NCI-H187 treated with DMSO at 0.1 percent for 48 hours (cell line): Measurements from ENCODE around the gene HRAS.

Experiments
- DNase-seq: peaks from one replicate; lab custom pipeline; 2025; lab: John Stamatoyannopoulos, UW

HRAS gene

DNA sequence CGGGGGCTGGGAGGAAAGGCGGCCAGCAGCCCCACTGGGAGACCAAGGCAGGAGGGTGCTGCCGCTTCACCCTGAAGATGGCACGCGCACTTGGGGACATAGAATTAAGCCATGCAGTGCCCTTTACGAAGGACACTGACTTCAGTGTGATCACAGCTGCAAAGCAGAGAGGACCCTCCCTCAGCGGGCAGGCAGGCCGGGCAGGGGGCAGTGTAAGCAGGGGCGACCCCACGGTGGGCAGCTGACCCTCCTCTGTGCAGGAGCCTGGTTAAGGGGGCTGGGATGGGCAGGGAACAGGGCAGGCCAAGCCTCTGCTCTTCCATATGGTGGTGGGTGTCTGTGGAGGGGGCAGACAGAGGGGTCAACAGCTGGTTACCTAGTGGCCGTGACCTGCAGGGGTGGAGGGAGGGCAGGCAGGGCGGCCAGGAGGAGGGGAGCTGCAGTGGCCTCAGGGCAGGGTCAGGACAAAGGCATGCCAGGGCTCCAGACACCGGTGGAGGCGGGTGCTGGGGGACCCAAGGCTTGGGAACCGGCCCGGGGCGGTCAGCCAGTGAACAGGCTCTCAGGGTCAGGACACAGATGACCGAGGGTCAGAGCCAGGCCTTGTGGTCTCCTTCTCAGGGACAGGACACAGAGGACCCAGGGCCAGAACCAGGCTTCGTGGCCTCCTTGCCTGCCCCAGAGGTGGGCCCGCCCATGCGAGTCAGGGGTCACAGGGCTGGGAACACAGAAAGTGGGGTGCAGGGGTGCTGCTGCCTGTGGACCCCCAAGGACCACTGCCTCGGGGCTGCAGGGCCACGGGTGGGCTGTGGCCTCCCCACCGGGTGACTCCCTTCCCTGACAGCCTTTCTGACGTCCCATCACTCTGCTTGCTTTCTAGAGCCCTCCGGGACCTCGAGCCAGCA is 18.0 kb upstream of the HRAS start:
- DNase-seq, result no peak

DNA sequence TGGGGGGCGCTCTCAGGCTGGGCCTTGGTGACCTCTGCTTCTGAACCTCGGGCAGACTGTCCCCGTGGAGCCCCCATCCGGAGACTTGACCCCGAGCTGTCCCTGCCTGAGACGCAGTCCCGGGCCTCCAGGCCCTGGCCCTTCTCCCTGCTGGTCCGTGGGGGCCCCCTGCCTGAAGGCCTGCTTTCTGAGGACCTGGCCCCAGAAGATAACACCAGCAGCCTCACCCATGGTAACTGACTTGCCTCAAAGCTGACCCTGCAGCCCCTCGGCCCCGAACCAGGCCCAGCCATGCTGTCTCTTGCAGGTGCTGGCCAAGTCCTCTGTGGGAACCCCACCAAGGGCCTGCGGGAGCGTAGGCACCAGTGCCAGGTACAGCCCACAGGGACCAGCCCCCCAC is 16.2 kb upstream of the HRAS start:
- no peak for DNase-seq

DNA sequence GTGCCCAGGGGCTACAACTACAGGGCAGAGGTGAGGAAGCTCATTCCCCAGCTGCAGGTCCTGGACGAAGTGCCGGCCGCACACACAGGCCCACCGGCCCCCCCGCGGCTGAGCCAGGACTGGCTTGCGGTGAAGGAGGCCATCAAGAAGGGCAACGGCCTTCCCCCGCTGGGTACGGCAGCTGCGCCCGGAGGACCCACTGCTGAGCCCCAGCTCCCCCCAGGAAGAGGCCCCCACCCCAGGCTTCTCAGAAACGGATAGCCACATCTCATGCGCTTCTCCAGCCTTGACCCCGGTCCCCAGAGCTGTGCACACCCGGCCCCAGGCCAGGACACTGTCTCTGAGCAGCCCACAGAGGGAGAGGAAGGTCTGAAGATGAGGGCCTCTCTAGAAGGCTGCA is 15.8 kb upstream of the HRAS start:
- no peak for DNase-seq

DNA sequence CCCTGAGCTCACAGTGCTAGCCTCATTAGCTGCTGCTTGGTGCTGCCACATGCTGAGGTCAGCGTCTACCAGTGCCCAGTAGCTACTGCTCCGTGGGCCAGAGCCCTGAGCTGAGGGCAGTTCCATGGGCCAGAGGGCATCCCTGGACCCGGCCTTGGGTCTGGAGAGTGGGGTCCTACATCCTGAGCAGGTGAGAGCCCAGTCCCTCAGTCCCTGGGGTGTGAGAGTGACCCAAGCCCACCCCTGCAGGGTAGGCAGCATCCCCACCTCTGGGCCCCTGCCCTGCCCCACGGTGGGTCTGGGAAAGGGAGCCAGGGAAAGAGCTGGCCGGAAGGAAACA is 15.3 kb upstream of the HRAS start:
- DNase-seq, result no peak

DNA sequence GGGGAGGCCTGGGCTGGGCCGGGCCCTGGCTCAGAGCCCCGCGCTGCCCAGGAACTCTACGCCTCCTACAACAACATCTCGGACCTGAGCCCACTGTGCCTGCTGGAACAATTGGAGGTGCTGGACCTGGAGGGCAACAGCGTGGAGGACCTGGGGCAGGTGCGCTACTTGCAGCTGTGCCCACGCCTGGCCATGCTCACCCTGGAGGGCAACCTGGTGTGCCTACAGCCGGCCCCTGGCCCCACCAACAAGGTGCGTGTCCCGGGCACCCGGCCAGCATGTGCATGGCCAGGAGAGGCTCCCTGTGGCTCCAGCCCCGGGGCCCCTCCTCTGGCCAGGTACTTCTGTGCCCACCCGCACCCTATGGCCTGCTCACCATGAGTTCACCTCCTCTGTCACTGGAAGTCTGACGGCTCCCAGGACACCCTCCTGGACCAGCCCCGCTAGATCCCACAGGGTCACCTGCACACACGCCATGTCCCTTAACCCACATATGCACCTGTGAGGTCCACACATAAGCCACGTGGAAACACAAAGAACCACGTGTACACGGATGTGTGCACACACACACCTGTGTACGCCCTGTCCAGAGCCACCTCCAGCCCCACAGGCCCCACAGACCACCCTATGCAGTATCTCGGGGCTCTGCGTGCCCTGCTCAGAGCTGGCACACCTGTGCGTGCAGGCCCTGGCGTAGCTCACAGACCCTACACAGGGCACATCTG is 14.8 kb upstream of the HRAS start:
- DNase-seq, result no peak

DNA sequence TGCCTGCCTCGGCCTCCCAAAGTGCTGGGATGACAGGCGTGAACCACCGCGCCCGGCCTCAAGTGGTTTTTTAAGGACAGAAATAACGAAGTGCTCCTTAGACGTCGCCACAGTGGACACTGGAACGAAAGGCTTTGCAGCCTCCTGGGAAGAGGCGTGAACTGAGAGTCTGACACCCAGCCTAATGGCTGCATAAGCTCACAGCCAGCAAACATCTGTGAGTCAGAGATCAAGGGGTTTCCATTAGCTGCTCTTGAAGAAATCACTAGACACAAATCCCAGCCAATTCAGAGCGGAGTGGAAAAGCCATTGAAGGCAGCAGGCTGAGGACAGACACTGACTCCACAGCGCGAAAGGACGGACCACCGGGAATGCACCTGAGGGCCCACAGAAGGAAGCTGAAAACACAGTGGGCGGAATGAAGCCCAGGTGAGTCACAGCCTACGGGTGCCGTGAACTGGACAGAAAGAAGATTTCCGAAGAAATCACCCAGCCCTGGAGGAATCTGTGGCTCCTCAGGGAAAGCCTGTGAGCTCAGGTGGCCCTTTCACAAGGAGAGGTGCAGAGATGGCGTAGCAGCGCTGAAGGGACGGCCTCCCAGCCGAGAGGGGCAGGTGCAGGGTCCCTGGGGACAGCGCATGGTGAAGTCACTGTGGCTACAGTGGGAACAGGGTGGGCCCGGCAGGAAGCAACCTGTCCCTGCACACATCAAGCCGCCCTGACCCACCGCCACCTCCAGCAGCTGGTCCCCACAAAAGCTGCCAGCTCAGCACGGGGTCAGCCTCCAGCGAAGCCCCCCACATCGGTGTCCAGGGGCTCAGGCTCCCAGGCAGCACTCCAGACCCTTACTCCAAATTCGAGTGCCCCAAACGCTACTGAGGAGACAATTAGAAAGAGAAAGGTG is 13.6 kb upstream of the HRAS start:
- no peak for DNase-seq

DNA sequence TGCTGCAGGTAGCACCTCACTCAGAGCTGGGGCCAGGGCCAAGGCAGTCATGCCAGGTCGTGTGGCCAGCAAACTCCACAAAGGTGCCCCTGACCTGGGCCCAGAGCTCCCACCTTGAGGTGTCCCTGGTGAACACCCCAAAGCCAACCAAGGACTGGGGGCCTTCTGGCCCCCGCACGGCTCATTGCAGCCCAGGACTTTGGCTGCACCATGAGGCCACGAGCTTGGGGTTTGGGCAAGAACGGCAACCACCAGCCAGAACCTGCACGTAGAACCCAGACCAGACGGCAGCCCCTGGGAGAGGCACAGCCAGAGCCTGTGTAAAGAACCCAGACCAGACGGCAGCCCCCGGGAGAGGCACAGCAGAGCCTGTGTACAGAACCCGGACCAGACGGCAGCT is 9.8 kb upstream of the HRAS start:
- no peak for DNase-seq

DNA sequence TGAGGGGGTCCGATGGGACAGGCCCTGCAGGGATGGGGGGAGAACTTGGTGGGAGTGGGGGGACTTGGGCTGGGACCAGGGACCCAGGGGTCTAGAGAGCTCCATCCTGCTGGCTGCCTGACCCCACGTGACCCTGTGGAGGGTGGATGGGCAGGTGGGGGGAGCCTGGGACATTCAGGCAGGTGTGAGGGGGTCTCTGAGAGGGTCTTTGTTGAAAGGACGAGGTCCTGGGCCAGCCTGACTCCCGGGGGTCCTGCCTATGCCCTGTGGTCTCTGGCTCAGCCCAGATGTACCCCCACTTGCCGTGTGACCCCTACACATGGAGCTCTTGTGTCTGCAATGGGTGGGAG is 9.4 kb upstream of the HRAS start:
- no peak for DNase-seq

DNA sequence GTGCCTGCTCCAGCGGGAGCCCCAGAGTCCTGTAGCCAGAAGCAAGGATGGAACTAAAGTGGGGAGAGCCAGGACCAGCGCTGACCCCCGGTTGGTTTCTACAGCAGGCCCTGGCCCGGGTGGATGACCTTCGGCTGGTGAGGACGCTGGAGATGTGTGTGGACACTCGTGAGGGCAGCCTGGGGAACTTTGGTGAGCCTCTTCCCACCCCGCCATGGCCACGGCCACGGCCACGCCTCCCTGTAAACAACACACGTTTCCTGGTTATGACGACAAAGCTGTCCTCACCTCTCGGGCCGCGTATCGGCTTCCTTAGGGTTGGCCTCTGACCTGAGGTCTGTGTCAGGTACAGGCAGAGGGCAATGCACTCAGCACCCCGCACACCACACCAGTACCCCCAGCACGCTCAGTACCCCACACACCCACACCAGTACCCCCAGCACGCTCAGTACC is 6.1 kb upstream of the HRAS start:
- no peak for DNase-seq

DNA sequence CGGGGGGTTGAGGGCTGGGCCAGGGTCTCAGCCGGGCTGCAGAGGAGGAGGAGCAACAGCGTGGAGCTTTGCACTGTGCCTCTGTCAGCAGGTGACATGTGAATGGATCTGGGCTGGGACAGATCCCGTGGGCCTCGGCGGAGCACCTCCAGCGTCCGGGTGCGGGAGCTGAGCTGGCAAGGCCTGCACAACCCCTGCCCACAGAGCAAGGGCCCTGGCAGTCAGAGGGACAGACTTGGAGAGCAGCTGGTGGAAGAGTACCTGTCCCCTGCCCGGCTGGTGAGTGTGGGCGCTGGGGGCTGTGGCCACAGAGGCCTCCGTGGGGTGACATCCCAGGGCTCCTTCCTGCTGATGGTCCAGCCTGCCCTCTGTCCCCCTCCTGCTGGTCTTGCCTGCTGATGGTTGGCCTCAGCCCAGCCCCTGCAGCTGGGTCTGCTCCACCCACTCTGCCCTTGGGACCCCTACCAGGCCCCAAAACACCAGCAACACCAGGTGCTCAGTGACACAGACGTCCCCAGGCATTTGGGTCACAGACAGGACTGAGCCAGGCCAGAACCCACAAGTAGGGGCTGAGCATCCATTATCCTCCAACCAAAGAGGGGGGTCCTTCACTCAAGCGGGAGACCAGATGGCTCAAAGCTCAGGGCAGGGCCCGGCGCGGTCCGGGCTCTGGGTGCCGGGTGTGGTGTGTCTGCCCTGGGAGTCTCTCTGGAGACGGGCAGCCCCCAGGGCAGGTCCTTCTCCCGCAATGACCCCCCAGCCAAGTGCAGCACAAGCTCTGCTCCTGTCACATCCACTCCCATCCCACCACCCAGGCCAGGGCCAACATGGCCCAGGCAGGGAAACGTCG is 5.4 kb upstream of the HRAS start:
- no peak for DNase-seq

DNA sequence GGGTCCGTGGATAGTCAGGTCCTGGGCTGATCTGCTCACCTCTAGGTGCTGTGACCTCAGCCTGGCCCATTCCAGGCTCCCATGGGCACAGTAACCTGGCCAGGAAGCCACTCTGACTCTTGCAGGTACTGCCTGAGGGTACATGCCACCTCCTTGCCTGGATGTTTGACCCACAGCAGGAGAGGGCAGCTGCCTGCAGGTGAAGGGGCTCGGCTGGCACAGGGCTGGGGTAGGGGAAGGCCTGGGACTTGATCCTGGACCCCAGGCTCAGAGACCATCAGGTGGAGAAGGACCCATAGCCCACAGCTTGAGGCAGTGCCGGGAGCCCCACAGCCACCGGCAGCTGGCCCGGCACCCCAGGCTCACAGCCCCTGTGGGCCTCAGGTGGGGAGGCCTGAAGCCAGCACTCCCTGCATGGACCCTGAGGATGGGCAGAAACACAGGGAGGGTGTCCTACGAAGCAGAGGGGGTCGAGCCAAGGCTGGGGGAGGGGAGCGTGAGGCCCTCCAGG is 4.7 kb upstream of the HRAS start:
- DNase-seq, result no peak

DNA sequence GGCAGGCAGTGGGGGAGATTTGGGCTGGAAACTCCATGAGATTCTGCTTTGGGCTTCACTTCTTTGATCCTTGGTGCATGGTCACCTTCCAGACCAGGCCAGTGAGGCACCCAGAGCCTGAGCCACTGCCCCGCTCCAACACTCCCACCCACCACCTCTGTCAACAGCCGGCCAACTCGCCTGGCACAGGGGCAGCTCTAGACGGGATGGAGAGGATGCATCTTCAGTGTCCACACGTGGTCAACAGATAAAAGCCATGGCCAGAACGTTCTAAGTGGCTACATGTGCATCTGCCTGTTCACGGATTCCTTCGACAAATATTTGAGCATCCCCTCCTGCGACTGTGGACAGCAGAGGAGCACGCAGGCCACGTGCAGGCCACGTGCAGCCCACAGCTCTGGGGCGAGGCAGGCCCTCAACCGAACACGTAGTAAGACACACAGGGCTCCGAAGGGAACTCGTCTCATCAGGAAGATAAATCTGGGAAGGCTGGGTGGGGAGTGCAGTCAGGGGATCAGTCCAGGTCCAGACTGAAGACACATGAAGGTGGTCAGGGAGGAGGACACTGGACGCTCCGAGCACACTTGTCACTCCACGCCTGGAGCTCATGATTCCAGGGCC is 3.2 kb upstream of the HRAS start:
- no peak for DNase-seq

DNA sequence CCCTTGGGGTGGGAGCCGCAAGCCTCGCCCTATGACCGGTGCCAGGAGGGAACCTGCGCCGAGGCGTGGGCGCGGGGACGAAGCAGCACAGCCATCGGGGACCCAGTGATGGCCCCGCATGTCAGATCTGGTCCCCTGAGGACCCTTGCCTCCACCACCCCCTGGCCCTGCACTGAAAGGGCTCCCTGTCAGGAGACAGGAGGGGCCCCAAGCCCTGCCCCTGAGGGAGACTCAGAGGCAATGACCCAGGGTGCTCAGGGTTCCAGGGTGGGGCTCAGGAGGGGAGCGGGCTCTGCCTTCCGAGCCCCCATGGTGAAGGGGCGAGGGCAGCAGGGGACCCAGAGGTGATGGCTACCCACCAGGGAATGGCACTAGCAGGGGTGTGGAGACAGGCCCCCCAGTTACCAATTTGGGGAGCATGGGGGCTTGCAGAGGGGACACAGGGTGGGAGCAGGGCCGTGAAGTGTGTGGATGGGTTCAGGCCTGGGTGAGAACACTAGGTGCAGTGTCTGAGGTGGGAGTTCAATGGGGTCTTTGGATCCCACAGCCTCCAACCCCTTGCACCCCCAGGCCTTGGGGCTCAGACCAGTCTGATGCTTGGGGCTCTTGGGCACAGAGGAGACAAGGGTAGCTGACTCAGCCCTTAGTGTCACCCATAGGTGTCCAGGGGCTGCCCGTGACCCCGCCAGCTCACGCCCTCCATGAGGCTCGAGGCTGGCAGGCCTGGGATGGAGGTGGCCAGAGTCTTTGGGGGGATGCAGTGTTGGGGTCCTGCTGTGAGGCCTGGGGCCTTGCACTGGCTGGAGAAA is 2.5 kb upstream of the HRAS start:
- DNase-seq, result no peak

DNA sequence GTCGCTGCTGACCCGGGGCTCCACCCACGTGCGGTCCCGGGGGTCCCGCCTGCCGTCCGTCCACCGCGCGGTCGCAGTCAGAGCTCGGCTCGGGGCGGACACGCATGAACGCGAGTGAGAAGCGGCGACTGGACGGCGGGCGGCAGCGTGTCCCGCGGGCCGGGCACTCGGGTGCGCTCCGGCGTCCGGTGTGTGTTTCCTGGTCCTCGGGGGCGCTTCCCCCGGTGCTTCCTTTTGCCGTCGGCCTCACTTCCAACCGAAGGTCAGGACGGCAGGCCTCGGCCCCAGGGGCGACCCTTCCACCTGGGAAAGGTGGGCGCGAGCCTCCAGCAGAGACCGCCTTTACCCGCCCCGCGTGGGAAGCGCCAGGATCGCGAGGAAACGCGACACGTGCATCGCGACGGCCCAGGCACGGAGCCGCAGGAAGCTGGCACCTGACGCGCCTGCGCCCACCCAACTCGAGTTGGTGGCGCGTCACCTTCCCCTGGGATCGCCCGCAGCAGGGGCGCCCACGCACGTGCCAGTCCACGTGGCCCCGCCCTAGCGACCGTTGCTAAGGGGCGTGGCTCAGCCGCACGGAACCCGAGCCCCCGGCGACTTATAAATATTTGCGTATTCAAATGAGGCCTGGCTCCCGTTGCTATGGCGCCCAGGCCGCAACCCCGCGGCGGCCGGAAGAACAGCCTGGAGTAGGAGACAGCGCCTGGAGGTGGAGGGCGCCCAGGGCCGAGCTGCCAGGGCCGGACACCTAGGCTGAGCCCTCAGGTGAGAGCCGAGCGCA is 1.7 kb upstream of the HRAS start, which contains the start of gene LRRC56:
LRRC56 (plus strand) TSS at position 687 of the 781 bp plus-strand sequence. CDS start 3,158 bp downstream, outside the sequence.
- peak; percentile 8 for DNase-seq

DNA sequence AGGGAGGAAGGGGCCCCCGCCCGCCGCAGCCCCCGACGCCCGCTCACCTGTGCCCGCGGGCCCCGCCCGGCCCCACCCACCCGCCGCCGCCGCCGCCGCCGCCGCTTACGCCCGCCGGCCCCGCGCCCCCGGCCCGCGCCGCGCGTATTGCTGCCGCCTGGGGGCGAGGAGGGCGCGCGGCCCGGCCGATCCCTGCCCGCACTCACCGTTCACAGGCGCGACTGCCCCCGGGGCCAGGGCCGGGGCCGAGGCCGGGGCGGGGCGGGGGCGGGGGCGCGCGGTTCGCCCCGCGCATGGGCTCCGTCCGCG is 212 bp downstream of the HRAS start:
- no peak for DNase-seq

DNA sequence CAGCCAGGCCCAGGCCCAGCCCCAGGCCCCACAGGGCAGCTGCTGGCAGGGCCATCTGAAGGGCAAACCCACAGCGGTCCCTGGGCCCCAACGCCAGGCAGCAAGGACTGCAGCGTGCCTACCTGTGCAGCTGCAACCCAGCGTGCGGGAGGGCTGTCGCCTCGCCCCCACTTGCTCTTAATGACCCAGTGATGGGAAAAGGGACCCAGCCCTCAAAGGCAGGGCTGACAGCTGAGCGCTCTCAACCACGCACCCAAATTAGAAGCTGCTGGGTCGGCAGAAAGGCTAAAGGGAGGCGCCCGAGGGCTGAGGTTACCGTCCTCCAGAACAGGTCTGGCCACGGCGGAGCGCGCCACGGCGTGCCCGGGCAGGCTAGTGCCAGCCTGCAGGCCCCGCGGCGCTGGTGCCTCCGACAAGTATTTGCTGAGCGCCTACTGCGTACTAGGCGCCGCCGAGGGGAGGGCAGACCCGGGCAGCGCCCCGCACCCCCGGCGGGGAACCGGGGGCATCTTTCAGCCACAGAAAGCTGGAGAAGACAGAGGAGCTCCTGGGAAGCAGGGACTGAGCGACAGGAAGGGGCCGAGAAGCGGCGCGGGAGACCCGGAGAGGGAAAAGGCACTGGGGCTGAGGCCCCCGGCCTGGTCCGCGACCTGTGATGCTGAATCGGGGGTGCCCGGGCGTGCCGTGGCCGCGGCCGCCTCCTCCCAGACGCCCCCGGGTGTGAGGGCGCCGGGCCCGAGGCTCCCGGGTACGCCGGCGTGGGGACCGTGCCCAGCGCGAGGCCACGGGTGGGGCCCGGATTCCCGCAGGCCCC is 773 bp downstream of the HRAS start:
- DNase-seq, result no peak

DNA sequence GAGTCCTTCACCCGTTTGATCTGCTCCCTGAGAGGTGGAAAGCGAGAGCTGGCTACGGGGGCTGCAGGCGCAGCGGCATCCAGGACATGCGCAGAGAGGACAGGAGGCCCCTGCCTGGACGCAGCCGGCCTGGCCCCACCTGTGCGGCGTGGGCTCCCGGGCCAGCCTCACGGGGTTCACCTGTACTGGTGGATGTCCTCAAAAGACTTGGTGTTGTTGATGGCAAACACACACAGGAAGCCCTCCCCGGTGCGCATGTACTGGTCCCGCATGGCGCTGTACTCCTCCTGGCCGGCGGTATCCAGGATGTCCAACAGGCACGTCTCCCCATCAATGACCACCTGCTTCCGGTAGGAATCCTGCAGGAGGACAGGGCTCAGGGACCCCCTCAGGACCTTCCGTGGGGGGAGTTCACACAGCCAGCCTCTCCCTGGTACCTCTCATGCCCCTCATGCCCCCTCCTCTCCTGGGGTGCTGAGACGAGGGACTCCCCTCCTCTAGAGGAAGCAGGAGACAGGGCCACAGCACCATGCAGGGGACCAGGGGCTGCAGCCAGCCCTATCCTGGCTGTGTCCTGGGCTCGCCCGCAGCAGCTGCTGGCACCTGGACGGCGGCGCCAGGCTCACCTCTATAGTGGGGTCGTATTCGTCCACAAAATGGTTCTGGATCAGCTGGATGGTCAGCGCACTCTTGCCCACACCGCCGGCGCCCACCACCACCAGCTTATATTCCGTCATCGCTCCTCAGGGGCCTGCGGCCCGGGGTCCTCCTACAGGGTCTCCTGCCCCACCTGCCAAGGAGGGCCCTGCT is 1.6 kb downstream of the HRAS start:
- DNase-seq, result no peak
